Body of pancreas (tissue), 4 donors: ENCODE measurements around the gene ZNF142. TPM values are rescaled to one million over a fixed set of nuclear protein-coding genes. Genes with fewer than 3 reads are reported as not detected.

Source experiments
- ATAC-seq: fragments of 150-250 bp; one replicate; pipeline ENCODE4 v1.9.1; 2016
- DNase-seq, 4 donors: peaks; one replicate each; pipeline ENCODE4 v3.0.0-alpha.2; 2019
- H3K27ac ChIP-seq, 4 donors: fragments of 200-600 bp; sonication (generic); 1 replicate in 3 of 4; 2 replicates in 1 of 4; pipeline versions ENCODE4 v1.5.1 to v1.6.1; 2016 to 2019; ENCODE audit warnings: mild to moderate bottlenecking in 1 of 4, mixed read lengths in 1 of 4, moderate library complexity in 1 of 4
- H3K27me3 ChIP-seq, 2 donors: fragments of 200-600 bp; sonication (generic); one replicate each; pipeline ENCODE4 v1.6.0; 2016; ENCODE audit warnings: mild to moderate bottlenecking in 1 of 2
- H3K36me3 ChIP-seq, 2 donors: fragments of 200-600 bp; sonication (generic); replicated peaks in 1 of 2; 2 replicates each; pipeline ENCODE4 v1.5.1; 2016; ENCODE audit warnings: low read depth in 2 of 2; ENCODE audit not compliant: insufficient read depth in 1 of 2
- H3K4me1 ChIP-seq: fragments of 200-600 bp; sonication (generic); one replicate; pipeline ENCODE4 v1.6.0; 2016
- H3K4me3 ChIP-seq, 2 donors: fragments of 200-600 bp; sonication (generic); 1 replicate in 1 of 2; 2 replicates in 1 of 2; pipeline ENCODE4 v1.5.1; 2016 to 2019
- H3K9me3 ChIP-seq, 3 donors: fragments of 200-600 bp; sonication (generic); 1 replicate in 2 of 3; 2 replicates in 1 of 3; pipeline ENCODE4 v1.5.1; 2016
- CTCF ChIP-seq, 7 experiments: fragments of 450-650 bp in 4 of 7; fragments of 200-600 bp in 3 of 7; sonication (generic) in 3 of 7; IDR thresholded peaks; one replicate each; pipeline ENCODE4 v1.5.1; 2016 to 2019; ENCODE audit warnings: antibody characterized with exemption in 7 of 7
- POLR2A ChIP-seq, 3 donors: fragments of 450-650 bp; IDR thresholded peaks; one replicate each; pipeline ENCODE4 v1.6.1; 2016; ENCODE audit warnings: antibody characterized with exemption in 3 of 3, mild to moderate bottlenecking in 2 of 3
- WGBS, 2 donors: methylation state at CpG; one replicate each; pipeline ENCODE4 v1.1.5; 2017; 5-methylcytosine and 5-hydroxymethylcytosine counted together
- intact Hi-C: fragments of 100-400 bp; cut with DNase I; formaldehyde crosslinking; loops from one replicate; pipeline ENCODE4 v1.15.1; 2023
- total RNA-seq, 2 donors: library from RNA; depleted of rRNA; stranded (reverse); fragments of >200 nt; gene quantifications; one replicate each; pipeline ENCODE4 v1.1.0, GENCODE V29; 2016

Gene ZNF142
- total RNA-seq, 2 donors from 2014 or later: 12.2 to 14.3 TPM

DNA sequence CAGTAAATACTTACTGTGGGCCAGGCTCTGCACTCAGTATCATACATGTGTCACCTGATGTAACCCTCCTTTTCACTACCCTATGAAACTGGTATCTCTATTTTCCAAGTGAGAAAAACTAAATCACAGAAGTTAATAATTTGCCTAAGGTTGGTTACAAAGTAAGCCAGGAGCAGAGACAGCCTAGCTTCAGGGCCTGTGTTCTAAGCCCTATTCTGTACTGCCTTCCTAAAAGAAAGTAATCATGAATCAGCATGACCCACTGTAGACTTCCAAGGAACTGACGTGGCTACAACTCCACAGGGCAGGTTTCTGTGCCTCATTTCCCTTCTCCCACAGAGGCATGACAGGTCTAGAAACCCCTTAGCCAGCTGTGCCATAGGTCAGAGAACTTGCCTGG lies 14.3 kb downstream of the ZNF142 start:
- TF ChIP-seq CTCF (IDR thresholded peaks at IDR 0.05) (no peak), POLR2A (IDR thresholded peaks at IDR 0.05) (no peak)
- ATAC-seq (peak; percentile 68), DNase-seq (no peak)
- Histone ChIP-seq H3K36me3 (peaks cover 0 to 42% of the 10 kb centered on the region in 2 donors), H3K4me3 (no peak overlapping the region), H3K9me3 (no peaks in the 10 kb centered on the region), H3K4me1 (peaks cover 16% of the 10 kb centered on the region), H3K27me3 (no peaks in the 10 kb centered on the region), H3K27ac (peak overlapping the region in 3 of 4 donors; percentile 61 to 69 (median 63))
- intact Hi-C loops: loop anchor here (10.0 kb wide), 1 partner anchor 230 kb away; the partner anchor contains the start of gene VIL1
- 75 to 86% methylated on average over 1 of the region's 1 CpG for WGBS, 2 donors

GRCh38 chr2:218644721-218645120 lies 14.7 kb downstream of the ZNF142 start:
- peak; percentile 22 to 50 (median 30) for DNase-seq
- H3K4me3 ChIP-seq: no peak overlapping the region
- intact Hi-C loops: loop anchor here (10.0 kb wide), 1 partner anchor 230 kb away; the partner anchor contains the start of gene VIL1
- H3K27me3 ChIP-seq: no peaks in the 10 kb centered on the region
- WGBS, 2 donors: 64 to 65% methylated on average over 8 to 11 of the region's 11 CpGs
- peaks cover 0 to 42% of the 10 kb centered on the region in 2 donors for H3K36me3 ChIP-seq
- no peaks in the 10 kb centered on the region for H3K9me3 ChIP-seq
- H3K4me1 ChIP-seq: peaks cover 16% of the 10 kb centered on the region
- peak overlapping the region in 3 of 4 donors; percentile 54 to 69 (median 63) for H3K27ac ChIP-seq
- peak; percentile 60 for ATAC-seq
- TF ChIP-seq POLR2A (IDR thresholded peaks at IDR 0.05): no peak
- peak in 2 of 7 experiments; percentile 16 to 26 for TF ChIP-seq CTCF (IDR thresholded peaks at IDR 0.05)

DNA sequence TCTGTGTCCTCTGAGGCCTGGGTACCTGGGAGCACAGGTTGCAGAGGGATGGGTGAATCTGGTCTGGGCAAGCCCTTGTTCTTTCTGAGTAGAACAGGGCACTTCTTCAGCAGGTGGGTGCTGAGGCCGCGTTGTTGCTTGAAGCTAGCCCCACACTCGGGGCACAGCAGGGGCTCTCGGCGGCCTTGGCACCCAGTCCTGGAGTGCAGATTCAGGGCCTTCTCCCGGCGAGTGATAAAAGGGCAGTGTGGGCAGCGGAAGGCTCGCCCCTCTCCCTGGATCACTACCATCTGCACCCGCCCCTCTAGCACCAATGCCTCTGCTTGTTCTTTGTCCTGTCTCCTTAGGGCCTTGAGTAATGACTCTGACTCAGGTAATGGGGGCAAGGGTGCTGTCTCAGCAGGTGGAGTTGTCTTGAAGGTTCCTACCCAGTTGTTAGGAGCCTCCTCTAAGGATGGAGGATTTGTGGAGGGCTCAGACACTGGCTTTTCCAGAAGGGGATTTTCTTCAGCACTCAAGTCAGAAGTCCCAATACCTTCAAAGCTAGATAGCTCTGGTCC lies 15.6 kb downstream of the ZNF142 start:
- Histone ChIP-seq H3K4me3 (no peak overlapping the region), H3K36me3 (peaks cover 0 to 45% of the 10 kb centered on the region in 2 donors), H3K27me3 (no peaks in the 10 kb centered on the region), H3K4me1 (peaks cover 16% of the 10 kb centered on the region), H3K27ac (peak overlapping the region in 3 of 4 donors; percentile 54 to 69 (median 63)), H3K9me3 (no peaks in the 10 kb centered on the region)
- DNase-seq (no peak), ATAC-seq (no peak)
- intact Hi-C loops: loop anchor here (10.0 kb wide), 1 partner anchor 229 kb away; the partner anchor contains the start of gene VIL1
- WGBS, 2 donors: 70 to 94% methylated on average over 3 to 10 of the region's 10 CpGs
- TF ChIP-seq CTCF (IDR thresholded peaks at IDR 0.05) (no peak), POLR2A (IDR thresholded peaks at IDR 0.05) (no peak)

DNA sequence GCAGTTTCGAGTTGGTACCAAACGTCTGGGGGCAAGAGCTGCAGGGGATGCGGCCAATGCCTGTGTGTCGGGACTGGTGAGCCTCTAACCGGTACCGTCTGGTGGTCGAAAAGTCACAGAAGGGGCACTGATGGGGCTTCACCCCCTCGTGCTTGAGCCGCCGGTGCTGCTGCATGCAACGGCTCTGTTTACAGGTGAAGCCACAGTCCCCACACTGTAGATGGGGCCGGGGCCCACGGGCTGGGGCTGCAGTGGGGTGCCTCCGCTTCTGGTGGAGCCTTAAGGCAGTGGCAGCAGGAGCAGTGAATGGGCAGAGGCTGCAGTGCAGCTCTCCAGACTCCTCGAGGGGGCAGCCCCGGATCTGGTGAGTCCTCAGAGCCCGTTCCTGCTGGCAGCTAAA lies 16.6 kb downstream of the ZNF142 start:
- intact Hi-C loops: loop anchor here (10.0 kb wide), 1 partner anchor 228 kb away; the partner anchor contains the start of gene VIL1

More for the DNA sequence above, 16.6 kb downstream of the ZNF142 start:
- WGBS, 2 donors: 86 to 100% methylated on average over 7 to 17 of the region's 17 CpGs
- peaks cover 16% of the 10 kb centered on the region for H3K4me1 ChIP-seq
- TF ChIP-seq CTCF (IDR thresholded peaks at IDR 0.05) (no peak), POLR2A (IDR thresholded peaks at IDR 0.05) (no peak)
- H3K4me3 ChIP-seq: no peak overlapping the region
- H3K9me3 ChIP-seq: no peaks in the 10 kb centered on the region
- no peak for DNase-seq
- peaks cover 8 to 46% of the 10 kb centered on the region in 2 donors for H3K36me3 ChIP-seq
- H3K27ac ChIP-seq: no peak overlapping the region
- no peak for ATAC-seq
- H3K27me3 ChIP-seq: no peaks in the 10 kb centered on the region
